ENCODE data around the gene MAD1L1. TPM values are rescaled to one million over a fixed set of nuclear protein-coding genes. Genes with fewer than 3 reads are reported as not detected.

Gene MAD1L1
- total and polyA plus RNA-seq, 2 of the 13 experiments (the other 11 are each of a cell fraction or from before 2014, with no cell fraction given), result 17.4 to 64.7 TPM

DNA sequence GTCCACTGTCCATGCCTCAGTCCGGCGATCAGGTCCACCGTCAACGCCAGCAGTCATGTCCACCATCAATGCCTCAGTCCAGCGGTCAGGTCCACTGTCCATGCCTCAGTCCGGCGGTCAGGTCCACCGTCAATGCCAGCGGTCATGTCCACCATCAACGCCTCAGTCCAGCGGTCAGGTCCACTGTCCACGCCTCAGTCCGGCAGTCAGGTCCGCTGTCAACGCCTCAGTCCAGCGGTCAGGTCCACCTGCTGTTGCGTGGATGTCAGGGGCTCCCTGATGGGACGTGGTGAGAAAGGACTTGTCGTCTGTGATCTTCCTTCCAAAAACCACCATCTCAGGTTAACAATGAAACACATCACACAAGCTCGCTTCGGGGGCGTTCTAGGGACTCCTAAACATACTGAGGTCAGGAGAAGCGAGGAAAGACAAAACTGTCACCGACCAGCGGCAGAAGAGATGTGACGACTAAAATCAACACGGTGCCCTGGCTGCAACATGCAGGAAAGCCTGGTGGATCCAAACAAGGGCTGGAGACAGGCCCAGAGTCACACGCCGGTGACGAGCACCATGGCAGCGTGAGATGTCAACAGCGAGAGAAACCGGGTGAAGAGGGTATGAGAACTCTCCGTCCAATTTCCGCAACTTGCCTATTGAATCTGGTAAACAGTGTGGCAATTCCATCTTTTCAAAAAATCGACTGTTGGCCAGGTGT, 264.2 kb downstream of the MAD1L1 start:
- Histone ChIP-seq H3K4me1 (ENCODE audit: insufficient read depth, low read length) (no peaks in the 10 kb centered on the region), H4K20me1 (ENCODE audit: insufficient read depth, low read length) (no peaks in the 10 kb centered on the region), H3K27me3 (ENCODE audit: control insufficient read depth in 1 of 2, insufficient read depth in 2 of 2, low read length in 2 of 2) (no peaks in the 10 kb centered on the region), H3K4me2 (ENCODE audit: low read depth, low read length) (no peak overlapping the region), H3K79me2 (ENCODE audit: insufficient read depth, low read length) (no peaks in the 10 kb centered on the region), H2AFZ (ENCODE audit: low read length) (no peak overlapping the region), H3K9me3 (ENCODE audit: low read length) (no peaks in the 10 kb centered on the region), H3K9ac (ENCODE audit: insufficient read depth, low read depth, low read length) (no peak overlapping the region), H3K36me3 (replicated peaks in 1 of 2; ENCODE audit: control insufficient read depth in 1 of 2, insufficient read depth in 2 of 2, low read length in 2 of 2) (peaks cover 3 to 18% of the 10 kb centered on the region in 2 experiments; a peak in 4 of 5 replicates), H3K4me3 (replicated peaks in 1 of 3; ENCODE audit: insufficient read depth in 1 of 3, low read depth in 2 of 3, low read length in 3 of 3) (no peak overlapping the region), H3K27ac (ENCODE audit: extremely low read length, insufficient read depth, low read length) (no peak overlapping the region)
- POLR2A ChIA-PET, result no interaction called here
- intact Hi-C loops (cut with micrococcal nuclease; ENCODE audit: unreplicated experiment), result no loop called here
- in situ Hi-C loops (cut with HindIII; ENCODE audit: extremely low pct_ligation_motif_present, low pct_unique_long_range_greater_than_20kb), result no loop called here
- DNase-seq (ENCODE audit: low spot score), result no peak
- TF ChIP-seq ATRX (CRISPR knock-in tag; IDR thresholded peaks at IDR 0.05; ENCODE audit: borderline replicate concordance) (no peak), NR2F2 (IDR thresholded peaks at IDR 0.05; ENCODE audit: borderline replicate concordance, low read depth) (no peak), NFIB (CRISPR knock-in tag; IDR thresholded peaks at IDR 0.05; ENCODE audit: borderline replicate concordance) (no peak), SP1 (IDR thresholded peaks at IDR 0.05) (no peak), SP1 (CRISPR knock-in tag; IDR thresholded peaks at IDR 0.05) (no peak), ZSCAN30 (CRISPR knock-in tag; IDR thresholded peaks at IDR 0.05) (no peak), CEBPB (IDR thresholded peaks at IDR 0.05; ENCODE audit: borderline replicate concordance, low read depth, low read length) (no peak), CBX1 (IDR thresholded peaks at IDR 0.05; ENCODE audit: low read depth) (no peak), PAF1 (CRISPR knock-in tag; IDR thresholded peaks at IDR 0.05) (no peak), RARG (CRISPR knock-in tag; IDR thresholded peaks at IDR 0.05; ENCODE audit: low read depth) (no peak), ZBTB1 (CRISPR knock-in tag; IDR thresholded peaks at IDR 0.05; ENCODE audit: borderline replicate concordance) (no peak), MTF1 (CRISPR knock-in tag; IDR thresholded peaks at IDR 0.05) (no peak)
- TF ChIP-seq, protein P1, sequence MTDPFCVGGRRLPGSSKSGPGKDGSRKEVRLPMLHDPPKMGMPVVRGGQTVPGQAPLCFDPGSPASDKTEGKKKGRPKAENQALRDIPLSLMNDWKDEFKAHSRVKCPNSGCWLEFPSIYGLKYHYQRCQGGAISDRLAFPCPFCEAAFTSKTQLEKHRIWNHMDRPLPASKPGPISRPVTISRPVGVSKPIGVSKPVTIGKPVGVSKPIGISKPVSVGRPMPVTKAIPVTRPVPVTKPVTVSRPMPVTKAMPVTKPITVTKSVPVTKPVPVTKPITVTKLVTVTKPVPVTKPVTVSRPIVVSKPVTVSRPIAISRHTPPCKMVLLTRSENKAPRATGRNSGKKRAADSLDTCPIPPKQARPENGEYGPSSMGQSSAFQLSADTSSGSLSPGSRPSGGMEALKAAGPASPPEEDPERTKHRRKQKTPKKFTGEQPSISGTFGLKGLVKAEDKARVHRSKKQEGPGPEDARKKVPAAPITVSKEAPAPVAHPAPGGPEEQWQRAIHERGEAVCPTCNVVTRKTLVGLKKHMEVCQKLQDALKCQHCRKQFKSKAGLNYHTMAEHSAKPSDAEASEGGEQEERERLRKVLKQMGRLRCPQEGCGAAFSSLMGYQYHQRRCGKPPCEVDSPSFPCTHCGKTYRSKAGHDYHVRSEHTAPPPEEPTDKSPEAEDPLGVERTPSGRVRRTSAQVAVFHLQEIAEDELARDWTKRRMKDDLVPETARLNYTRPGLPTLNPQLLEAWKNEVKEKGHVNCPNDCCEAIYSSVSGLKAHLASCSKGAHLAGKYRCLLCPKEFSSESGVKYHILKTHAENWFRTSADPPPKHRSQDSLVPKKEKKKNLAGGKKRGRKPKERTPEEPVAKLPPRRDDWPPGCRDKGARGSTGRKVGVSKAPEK (CRISPR knock-in tag; IDR thresholded peaks at IDR 0.05; ENCODE audit: borderline replicate concordance), result no peak
- no TSS peak for BruUV-seq (replicated peaks)
- CTCF ChIA-PET (ENCODE audit: low intra/inter-chr PET ratio, low total read pairs), result no interaction called here
- 95% methylated on average over 31 of the region's 36 CpGs for WGBS (ENCODE audit: low lambda C conversion rate)
- no peak for ATAC-seq
- no peak for FAIRE-seq

Measured in HepG2 (cell line).